Stimulated activated CD8-positive, alpha-beta memory T cell treated with anti-CD3 and anti-CD28 coated beads, Interleukin-15, amount 100 ng/mL, for 24 hours (primary cell): ENCODE data around the gene CELSR1.

Source experiments
- DNase-seq: peaks from one replicate; pipeline ENCODE4 v3.0.0-alpha.2; 2020; ENCODE audit warnings: low read depth

CELSR1 gene

DNA sequence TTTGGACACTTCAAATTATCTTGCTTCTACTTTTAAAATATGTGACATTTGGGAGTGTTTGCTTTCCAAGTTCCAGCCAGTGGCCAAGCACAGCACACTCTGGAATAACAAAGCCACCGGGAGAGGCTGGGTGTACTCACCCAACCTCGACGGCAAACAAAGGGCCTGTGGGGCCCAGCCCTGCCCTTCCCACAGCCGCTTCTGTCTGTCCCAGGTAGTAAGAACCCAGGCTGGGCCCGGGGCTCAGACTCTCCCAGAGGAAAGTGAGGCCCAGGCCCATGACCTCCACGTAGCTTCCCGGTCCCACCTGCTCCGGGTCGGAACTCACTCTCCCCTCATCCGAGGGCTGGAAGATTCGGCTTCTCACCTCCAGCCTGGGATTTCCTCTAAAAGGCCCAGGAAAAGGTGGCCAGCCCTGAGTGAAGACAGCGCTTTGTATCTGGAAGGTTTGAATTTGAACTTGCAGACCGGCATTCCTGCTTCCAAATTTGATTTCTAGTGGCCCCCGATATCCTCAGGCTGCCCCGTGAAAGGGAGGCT, 93.5 kb downstream of the CELSR1 start:
- no peak for DNase-seq

DNA sequence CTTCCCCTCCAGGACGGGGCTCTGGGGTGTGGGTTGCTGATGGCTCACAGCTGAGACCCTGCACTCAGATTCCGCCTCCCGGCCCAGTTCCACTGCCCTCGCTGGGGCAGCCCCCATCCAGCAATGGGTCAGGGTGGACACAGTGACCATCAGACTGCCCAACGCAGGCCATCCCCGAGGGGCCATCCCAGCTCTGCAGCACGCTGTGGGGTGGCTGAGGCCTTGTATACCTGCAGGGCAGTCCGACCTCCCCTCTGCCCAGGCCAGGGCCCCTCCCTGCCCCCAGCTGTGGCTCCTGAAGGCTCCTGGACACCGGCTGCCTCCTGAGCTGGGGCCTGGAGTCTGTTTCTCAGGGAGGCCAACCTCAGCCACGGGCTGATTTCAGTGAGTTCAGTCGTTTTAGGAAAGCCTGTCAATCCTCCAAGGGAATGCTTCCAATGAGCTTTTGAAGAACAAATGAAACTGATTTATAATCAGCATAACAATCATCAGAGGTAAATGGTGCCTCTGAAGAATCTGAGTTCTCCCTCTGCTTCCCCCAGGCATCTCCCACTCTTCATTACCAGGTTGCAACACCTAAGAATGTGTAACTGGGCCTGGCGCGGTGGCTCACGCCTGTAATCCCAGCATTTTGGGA, 95.1 kb downstream of the CELSR1 start:
- no peak for DNase-seq

DNA sequence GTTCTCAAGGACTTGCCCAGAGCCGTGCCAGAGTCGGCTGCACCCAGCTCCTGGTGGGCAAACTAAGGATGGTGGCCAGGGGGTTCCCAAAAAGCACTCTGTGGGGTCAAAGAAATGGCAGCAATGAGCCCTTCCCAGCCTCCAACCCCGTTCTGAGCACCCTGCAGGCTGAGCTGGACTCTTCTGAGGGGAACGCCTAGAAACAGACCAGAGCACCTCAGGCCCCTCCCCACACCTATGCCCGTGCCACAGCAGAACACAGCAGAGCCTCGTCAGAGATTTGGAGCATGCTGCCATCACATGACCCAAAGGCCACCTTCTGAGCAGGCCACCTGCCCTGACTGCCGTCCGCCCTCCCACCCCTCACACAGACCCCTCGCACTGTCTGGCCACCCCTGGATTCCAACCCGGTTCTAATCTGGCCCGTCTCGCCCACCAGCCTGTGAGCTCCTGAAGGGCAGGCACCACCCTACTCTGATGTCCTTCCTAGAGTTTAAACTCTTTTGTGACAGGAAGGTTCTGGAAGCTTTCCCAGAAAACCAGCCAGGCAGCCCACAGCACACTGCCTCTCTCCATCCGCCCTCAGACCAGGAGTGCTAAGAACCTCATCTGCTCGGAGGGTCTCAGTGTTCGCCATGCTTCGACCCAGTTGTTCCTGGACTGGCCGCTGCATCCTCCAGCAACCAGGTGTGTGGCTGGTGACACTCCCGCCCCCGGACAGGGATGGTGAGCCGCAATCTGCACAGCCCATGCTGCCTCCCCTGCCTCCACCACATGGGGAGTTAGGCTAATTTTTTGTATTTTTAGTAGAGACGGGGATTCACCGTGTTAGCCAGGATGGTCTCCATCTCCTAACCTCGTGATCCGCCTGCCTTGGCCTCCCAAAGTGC, 97.6 kb downstream of the CELSR1 start:
- DNase-seq = no peak

DNA sequence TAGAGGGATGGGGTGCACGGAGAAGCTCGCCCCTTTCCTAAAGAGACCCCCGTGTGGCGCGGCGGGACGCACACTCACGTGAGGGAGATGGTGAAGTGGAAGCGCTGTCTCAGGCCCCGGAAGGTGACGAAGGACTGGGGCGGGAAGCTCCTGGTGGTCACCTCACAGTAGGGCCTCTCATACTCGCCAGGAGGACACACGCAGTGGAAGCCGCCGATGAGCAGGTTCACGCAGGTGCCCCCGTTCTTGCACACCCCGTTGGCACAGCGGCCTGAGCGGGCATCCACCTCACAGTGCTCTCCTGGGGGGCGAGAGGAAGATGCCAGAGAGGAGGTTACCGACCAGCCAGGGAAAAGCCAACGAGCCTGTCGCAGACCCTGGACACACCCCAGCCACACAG, 98.3 kb downstream of the CELSR1 start:
- no peak for DNase-seq

DNA sequence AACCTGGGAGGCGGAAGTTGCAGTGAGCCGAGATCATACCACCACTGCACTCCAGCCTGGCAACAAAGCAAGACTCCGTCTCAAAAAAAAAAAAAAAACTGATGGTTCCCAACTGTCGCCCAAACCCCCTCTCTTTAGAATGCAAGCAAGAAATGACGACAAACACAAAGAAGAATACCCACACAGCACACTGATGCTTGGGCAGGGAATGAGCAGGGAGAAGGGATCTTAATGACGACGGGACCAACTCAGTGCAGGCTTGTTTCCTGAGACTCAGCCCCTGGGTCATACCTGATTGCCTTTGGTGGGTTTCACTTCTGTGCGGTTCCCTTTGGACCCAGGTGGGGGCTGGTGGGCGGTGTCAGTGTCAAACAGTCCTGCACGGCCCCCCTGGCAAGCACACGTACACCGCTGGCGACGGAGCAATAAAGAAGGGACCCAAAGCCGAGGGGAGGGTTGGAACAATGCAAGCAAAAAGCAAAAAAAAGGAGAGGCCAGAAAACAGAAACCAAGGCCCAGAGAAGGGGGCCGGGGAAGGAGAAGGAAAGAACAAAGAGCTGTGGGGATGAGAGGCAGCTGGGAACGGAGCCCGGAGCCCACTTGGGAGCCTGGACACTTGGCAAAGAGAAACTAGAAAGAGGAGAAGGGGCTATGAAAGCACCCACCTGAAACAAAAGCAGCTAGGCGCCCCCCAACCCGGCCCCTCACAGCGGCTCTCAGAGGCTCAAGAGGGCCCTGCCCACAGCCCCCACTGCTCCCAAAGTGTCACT, 99.6 kb downstream of the CELSR1 start:
- no peak for DNase-seq

DNA sequence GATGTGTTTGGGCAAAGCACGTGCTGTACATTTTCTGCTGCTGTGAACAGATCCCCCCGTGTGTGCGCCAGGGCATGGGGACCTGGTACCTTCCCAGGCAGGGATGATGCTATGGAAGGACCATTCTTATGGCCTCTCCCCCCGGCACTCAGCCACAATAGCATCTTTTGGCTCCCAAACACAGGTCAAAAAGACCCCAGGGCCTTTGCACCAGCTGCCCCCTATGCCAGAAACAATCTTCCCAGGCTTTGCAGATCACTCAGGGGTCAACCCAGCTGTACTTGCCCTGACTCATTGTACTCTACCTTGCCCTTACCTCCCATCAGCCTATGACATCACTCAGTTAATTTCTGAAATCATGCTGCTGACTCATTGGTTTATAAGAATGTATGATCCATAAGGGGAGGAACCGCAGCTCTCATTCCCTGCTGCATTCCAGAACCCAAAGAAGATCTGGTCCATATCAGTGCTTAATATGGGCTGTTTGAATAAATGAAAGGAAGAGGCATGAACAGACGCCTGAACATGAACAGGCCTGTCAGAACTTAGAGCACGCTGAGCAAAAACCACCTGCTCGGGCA, 100.7 kb downstream of the CELSR1 start:
- DNase-seq = no peak

DNA sequence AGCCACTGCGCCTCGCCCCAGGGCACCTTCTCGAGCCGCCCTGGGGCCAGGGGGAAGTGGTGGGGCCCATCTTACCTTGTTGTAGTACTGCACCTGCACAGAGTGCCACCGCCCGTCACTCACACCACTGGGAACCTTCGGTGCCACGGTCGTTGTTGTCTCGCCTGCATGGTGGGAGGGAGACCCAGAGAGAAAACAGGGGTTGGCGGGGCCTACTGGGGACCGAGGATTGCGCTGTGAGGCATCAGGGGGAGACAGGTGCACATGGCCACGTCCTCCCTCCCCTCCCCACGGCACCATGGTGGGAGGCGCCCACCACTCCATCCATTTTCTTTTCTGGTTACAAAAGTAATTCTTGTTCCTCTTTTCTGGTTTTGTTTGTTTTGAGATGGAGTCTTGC, 104.1 kb downstream of the CELSR1 start:
- DNase-seq = no peak

DNA sequence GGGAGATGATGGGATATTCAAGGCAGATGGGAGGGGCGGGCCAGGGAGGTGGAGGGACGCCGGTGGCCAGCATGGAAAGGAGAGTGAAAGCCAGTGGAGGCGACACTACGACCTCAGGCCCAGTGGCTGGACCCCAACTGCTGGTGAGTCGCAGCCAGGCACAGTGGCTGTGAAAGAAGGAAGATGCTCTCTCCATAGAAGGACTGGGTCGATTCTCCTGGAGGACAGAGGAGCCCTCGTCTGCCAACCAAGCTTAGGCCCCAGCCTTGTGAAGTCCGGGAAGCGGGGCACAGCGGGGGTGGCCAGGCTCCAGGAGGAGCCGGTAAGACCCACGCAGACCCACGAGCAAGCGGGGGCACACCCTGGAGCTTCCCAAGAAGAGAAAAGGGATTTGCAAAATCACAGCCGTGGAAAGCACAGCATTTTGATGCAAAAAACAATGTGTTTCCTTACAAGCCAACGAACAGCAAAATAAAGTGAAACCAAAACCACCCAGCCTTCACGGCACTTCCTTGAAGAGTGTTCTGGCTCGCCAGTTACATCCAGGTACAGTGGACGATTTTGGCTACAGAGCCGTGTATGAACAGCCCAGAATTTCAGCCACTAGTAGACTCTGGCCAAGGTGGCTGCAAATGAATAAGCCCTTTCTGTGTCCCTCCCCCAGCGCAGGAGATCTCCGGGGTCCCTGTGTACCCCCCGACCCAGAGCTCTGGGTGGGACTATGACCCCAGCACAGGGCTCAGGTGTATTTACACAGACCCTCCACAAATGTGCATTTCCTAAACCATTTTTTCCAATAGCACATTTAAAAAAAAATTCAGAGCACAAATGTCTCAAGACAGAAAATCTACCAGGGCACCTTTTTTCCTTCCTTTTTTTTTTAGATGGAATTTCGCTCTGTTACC, 105.0 kb downstream of the CELSR1 start:
- DNase-seq = no peak

DNA sequence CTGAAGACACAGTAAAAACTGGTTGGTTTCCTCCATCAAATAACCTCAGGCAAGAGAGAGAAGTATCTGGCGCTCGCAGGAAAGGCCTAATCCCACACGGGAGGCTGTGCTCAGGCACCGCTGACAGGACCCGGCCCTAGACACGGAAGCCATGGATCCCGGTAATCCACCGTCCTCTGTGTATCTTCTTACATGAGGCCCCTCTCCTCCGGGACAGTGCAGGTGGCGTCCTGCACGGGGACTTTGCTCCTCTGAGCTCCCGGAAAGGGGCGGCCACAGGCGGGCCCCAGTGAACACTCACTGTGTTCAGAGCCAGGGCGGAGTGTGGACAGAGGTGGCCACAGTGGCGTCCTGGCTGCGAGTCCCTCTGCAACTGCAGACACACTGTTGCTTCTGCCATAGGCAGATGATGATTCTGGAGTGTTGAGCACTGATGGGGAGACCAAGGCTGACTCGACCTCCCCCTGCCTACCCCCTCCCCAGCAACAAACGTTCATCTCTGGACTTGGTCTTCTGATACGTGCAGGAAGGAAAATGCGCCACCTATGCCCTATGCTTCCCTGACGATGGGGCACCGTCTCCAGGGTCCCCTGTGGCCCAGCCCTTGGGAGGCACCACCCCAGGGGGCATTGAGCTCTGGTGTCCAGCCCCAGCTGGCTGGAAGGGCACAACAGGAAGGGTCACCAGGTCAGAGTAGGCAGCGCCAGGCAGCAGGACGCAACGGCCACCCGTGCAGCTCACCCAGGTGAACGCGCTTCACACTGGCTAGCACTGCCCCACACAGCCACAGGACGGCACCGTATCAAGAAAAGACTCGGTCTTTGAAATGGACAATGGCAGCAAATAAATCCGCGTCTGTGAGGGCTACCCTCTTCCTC, 106.2 kb downstream of the CELSR1 start:
- DNase-seq = no peak

DNA sequence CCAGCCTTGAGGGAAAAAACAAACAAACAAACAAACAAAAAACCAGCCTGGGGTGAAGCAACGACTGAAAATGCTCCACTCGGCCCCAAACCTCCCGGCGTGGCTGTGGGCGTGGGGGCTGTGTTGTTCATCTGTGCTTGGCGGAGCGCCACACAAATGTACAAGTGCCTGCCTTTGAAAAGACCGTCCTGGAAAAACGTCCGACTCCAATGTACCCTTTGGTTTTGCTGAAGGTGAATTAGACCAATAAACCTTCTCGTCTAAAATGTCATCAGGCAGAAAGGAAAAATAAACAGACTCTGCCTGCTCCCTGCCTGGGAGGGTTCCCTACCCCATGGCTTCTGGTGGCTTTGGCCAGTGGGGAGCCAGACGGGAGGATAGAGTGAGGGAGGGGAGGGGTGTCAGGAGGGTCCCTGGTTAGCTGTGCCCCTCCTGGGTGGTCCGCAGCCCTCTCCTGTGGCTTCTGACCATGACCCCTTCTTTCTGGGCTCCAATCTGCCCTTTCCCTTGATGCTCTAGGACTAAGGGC, 108.0 kb downstream of the CELSR1 start:
- DNase-seq = no peak

DNA sequence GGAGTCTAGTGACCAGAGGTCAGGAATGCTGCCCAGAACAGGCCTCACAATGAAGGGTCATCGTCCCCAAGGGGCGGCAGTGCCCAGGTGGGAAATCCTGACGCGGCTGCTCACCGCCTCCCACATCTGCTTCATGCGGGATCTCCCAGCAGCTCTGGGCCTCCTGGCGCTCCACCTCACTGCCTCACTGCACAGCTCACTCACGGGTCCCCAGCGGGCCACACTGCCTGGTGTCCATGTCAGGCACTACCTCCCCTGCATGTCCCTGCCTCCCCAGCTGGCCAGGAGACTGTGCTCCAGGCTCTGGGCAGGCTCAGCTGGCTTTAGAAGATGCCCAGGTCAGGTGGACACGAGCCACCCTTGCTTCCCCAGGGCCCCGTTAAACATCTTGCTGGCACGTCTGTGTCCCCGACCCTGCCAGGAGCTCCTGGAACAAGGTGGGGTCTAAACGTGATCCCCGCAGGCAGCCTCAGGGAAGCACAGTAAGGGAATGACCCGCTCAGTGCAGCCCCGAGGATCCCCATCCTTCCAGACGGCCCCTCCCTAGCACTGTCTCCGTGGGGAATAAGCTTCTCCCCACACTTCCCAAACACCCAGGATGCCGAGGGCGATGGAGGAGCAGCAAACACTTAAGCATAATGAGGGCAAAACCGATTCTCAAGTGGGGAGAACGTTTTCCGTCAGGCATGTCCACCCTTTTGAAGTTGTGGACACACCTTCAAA, 108.7 kb downstream of the CELSR1 start:
- DNase-seq = no peak

DNA sequence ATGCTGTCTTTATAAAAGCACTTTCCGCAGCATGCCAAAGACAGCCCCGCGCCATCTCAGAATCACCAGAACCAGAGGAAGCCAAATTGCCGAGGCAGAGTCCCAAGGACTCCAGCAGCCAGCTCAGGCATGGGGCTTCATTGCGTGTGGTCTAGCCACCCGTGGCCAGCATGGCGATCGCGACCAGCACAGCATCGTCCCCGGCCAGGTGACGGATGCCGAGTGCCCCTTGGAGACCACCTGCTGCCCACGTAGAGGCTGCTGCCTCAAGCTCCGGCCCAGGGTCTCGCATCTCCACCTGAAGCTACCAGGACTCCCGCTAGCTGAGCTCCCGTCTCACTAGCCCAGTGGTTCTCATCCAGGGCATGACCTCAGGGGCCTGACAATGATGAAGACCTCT, 109.2 kb downstream of the CELSR1 start:
- no peak for DNase-seq

DNA sequence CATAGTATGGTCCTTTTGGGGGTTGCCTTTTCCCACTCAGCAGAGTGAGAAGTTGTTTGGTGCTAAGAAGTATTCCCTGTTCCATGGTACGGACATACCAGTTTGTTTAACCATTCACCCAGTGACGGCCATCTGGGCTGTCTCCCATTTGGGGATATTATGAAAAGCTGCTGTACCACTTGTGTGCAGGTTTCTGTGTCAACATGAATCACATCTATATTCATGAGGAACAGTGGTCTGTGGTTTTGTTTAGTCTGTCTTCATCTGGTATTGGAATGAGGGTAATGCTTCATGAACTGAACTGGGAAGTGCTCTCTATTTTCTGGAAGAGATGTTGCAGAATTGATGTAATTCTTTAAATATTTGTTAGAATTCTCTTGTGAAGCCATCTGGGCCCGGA, 112.4 kb downstream of the CELSR1 start:
- DNase-seq = no peak

DNA sequence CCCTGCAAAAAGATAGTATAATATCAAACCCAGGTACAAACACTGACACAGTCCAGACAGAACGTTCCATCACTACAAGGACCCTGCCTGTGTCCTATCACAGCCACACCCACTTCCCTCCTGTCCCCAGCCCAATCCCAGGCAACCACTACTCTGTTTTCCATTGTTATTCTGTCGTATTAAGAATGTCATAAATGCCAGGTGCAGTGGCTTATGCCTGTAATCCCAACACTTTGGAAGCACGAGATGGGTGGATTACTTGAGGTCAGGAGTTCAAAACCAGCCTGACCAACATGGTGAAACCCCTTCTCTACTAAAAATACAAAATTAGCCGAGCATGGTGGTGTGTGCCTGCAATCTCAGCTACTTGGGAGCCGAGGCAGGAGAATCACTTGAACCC, 112.9 kb downstream of the CELSR1 start:
- no peak for DNase-seq

DNA sequence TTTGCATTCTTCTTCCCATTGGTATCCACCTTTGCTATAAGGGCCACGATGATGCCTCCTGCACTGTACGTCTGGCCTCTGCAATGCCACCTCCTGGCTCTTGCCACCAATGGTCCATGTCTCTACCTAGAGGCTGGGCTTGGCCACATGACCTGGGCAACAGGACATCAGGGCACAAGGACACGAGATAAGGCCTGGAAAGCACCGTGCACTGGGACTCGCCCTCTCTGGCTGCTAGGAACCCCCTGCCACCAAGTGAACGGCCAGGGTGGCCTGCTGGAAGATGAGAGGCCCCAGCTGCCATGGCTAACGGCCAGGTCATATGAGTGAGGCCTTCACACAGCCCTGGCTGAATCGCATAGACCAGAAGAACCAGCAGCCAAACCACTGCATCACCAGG, 114.5 kb downstream of the CELSR1 start:
- no peak for DNase-seq

DNA sequence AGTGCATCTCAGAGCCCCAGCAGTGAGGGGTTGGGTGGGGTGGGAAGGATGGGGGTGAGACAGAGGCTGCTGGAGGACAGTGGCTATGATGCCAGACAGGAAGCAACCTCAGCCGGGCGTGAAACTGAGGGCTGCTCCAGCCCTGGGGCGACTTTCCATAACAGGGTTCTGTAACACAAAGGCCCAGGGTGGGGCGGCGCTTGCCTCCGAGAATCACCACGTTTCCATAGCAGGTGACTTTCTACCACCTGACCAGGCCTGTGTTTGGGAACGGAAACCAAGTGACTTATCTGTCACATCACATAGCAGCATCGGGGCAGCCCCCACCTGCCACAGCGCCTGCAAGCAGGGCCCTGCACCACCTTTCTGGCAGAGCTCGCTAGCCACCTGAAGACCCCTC, 116.2 kb downstream of the CELSR1 start:
- DNase-seq = no peak

DNA sequence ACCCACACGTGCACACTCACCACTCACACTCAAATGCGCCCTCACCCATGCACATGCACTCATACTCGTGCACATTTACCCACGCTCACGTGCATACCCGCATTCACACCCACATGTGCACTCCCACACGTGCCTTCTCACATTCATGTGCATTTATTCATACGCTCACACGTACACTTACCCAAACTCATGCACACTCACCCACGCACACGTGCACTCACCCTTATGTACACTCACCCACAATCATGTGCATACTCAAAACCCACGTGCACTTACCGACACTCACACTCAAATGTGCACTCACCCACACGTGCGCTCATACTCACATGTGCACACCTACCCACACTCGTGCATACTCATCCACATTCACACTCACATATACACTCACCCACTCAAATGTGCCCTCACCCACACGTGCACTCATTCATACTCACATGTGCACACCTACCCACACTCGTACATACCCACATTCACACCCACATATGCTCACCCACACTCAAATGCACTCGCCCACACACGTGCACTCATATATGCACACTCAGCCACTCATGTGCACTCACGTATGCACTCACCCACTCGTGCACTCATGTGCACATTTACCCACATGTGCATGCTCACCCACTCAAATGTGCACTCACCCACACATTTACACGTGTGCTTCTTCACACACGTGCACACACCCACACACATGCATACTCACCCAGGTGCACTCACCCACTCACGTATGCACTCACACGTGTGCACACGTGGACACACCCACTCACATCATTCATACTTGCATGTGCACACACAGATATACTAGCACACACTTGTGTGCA, 117.5 kb downstream of the CELSR1 start:
- no peak for DNase-seq

DNA sequence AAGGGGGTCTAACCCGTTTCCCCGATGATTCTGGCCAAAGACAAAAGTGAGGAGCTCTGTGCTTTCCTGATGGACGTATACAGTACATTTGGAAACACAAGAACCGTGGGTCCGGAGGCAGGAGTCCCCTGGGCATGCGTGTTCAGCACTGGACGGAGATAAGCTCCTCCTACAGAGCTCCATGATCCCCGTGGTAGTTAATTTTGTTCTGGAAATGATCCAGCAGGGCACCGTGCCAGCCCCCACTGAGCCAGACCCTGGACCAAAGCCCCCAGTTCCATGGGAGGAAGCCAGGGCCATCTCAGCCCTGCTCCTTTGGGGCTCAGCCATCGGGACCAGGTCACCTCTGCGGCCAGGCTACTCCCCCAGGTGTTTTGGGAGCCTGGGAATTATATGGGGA, 118.6 kb downstream of the CELSR1 start:
- DNase-seq = no peak
